MM.1S (cell line): ENCODE measurements around the gene TTC27.
A peak's percentile ranks its signal among the peaks of the same experiment; 100 is the strongest.
"Not testable (repeated sequence)": the region's sequence is repeated elsewhere in the genome, so short reads cannot be mapped to it uniquely, and the experiment has no call there.

ENCODE experiments used
- DNase-seq: peaks from one replicate; pipeline ENCODE4 v3.0.0-alpha.2; 2015
- H2AFZ ChIP-seq: fragments of 300-600 bp; sonication (generic); 2 replicates; pipeline ENCODE4 v1.6.0; 2016; ENCODE audit warnings: antibody characterized with exemption, low read length
- H3F3A ChIP-seq: fragments of 300-600 bp; sonication (generic); 2 replicates; pipeline ENCODE4 v1.6.1; 2016; ENCODE audit warnings: mild to moderate bottlenecking, antibody characterized with exemption, low read length, moderate library complexity, mixed read lengths; ENCODE audit not compliant: insufficient read depth
- H3K27ac ChIP-seq: fragments of 300-600 bp; sonication (generic); 2 replicates; pipeline ENCODE4 v1.5.1; 2016; ENCODE audit warnings: mild to moderate bottlenecking, low read length
- H3K27me3 ChIP-seq: fragments of 300-600 bp; sonication (generic); replicated peaks from 2 replicates; pipeline ENCODE4 v1.6.0; 2016; ENCODE audit warnings: low read length; ENCODE audit not compliant: insufficient read depth
- H3K36me3 ChIP-seq: fragments of 300-600 bp; sonication (generic); replicated peaks from 2 replicates; pipeline ENCODE4 v1.6.1; 2016; ENCODE audit warnings: mild to moderate bottlenecking, low read length, mixed read lengths; ENCODE audit not compliant: insufficient read depth
- H3K4me1 ChIP-seq: fragments of 300-600 bp; sonication (generic); 2 replicates; pipeline ENCODE4 v1.6.1; 2016; ENCODE audit warnings: low read length, mixed read lengths
- H3K4me2 ChIP-seq: fragments of 300-600 bp; sonication (generic); 2 replicates; pipeline ENCODE4 v1.6.0; 2016; ENCODE audit warnings: low read depth, low read length
- H3K4me3 ChIP-seq: fragments of 300-600 bp; sonication (generic); 2 replicates; pipeline ENCODE4 v1.5.1; 2016; ENCODE audit warnings: low read length, mixed read lengths
- H3K79me2 ChIP-seq: fragments of 300-600 bp; sonication (generic); 2 replicates; pipeline ENCODE4 v1.6.1; 2016; ENCODE audit warnings: mixed run types, low read length, mixed read lengths
- H3K9ac ChIP-seq: fragments of 300-600 bp; sonication (generic); 2 replicates; pipeline ENCODE4 v1.6.1; 2016; ENCODE audit warnings: low read length, mixed read lengths
- H3K9me2 ChIP-seq: fragments of 300-600 bp; sonication (generic); replicated peaks from 2 replicates; pipeline ENCODE4 v1.6.1; 2016; ENCODE audit warnings: mild to moderate bottlenecking, low read length, mixed read lengths; ENCODE audit not compliant: insufficient read depth
- H3K9me3 ChIP-seq: fragments of 300-600 bp; sonication (generic); replicated peaks from 2 replicates; pipeline ENCODE4 v1.6.1; 2016; ENCODE audit warnings: mild to moderate bottlenecking, low read length, mixed read lengths; ENCODE audit not compliant: insufficient read depth
- H4K20me1 ChIP-seq: fragments of 300-600 bp; sonication (generic); 2 replicates; pipeline ENCODE4 v1.6.1; 2016; ENCODE audit warnings: mild to moderate bottlenecking, low read length, moderate library complexity, mixed read lengths; ENCODE audit not compliant: insufficient read depth
- EZH2 ChIP-seq: fragments of 300-600 bp; sonication (generic); optimal IDR thresholded peaks from 2 replicates; pipeline ENCODE3; 2017; ENCODE audit warnings: low read depth, mild to moderate bottlenecking, antibody characterized with exemption, low read length, mixed read lengths
- EZH2phosphoT487 ChIP-seq: fragments of 300-600 bp; sonication (generic); IDR thresholded peaks from 2 replicates; pipeline ENCODE4 v1.6.1; 2018; ENCODE audit warnings: antibody characterized with exemption, low read length
- TF ChIP-seq, protein P1 (sequence below): fragments of 300-600 bp; sonication (generic); IDR thresholded peaks from 2 replicates; pipeline ENCODE4 v1.5.1; 2016; ENCODE audit warnings: antibody characterized with exemption, low read length, mixed read lengths

Gene TTC27

DNA sequence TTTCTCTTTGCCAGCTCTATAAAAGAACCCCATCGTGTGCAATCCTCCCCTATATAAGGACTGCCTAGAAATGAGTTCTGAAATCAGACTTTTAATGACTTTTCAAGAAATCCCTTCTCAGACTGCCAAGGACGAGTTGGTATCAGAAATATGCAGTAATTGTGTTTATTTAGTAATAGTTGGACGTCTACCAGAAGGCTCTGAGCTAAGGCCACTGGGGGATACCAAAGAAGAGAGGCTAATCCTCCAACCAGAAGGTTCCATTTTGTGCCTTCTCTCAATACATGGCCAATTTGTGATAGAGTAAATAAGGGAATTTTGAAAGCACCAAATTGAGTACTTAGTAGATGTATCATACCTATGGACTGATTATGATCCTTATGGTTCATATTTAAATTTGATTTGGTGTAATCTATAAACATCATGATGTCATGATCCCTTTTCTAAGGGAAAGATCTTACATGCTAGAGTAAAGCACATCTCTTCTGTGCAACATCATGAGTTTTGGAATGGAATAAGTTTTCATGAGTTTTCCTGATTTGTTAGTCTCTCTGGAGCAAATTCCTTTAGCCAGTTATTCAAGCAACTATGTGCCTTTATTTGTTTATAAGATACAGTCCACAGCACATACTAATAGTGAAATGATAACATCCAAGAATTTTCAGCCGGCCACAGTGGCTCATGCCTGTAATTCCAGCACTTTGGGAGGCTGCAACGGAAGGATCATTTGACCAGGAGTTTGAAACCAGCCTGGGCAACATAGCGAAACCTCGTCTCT, 236.7 kb downstream of the TTC27 start:
- Histone ChIP-seq H2AFZ (0 out of 2 replicates have a peak overlapping the region, but pooled peaks have one; percentile 23), H3K4me1 (no peaks in the 10 kb centered on the region), H3K9me2 (no peaks in the 10 kb centered on the region), H3K9ac (no peak overlapping the region), H3K4me3 (no peak overlapping the region), H3K27ac (no peak overlapping the region), H3K36me3 (no peaks in the 10 kb centered on the region), H3K27me3 (no peaks in the 10 kb centered on the region), H3K9me3 (no peaks in the 10 kb centered on the region), H3K4me2 (no peak overlapping the region), H3K79me2 (no peaks in the 10 kb centered on the region), H4K20me1 (no peaks in the 10 kb centered on the region), H3F3A (no peaks in the 10 kb centered on the region)
- no peak for DNase-seq
- TF ChIP-seq EZH2phosphoT487 (no peak), EZH2 (no peak)
- TF ChIP-seq, protein P1, sequence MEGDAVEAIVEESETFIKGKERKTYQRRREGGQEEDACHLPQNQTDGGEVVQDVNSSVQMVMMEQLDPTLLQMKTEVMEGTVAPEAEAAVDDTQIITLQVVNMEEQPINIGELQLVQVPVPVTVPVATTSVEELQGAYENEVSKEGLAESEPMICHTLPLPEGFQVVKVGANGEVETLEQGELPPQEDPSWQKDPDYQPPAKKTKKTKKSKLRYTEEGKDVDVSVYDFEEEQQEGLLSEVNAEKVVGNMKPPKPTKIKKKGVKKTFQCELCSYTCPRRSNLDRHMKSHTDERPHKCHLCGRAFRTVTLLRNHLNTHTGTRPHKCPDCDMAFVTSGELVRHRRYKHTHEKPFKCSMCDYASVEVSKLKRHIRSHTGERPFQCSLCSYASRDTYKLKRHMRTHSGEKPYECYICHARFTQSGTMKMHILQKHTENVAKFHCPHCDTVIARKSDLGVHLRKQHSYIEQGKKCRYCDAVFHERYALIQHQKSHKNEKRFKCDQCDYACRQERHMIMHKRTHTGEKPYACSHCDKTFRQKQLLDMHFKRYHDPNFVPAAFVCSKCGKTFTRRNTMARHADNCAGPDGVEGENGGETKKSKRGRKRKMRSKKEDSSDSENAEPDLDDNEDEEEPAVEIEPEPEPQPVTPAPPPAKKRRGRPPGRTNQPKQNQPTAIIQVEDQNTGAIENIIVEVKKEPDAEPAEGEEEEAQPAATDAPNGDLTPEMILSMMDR = no peak

DNA sequence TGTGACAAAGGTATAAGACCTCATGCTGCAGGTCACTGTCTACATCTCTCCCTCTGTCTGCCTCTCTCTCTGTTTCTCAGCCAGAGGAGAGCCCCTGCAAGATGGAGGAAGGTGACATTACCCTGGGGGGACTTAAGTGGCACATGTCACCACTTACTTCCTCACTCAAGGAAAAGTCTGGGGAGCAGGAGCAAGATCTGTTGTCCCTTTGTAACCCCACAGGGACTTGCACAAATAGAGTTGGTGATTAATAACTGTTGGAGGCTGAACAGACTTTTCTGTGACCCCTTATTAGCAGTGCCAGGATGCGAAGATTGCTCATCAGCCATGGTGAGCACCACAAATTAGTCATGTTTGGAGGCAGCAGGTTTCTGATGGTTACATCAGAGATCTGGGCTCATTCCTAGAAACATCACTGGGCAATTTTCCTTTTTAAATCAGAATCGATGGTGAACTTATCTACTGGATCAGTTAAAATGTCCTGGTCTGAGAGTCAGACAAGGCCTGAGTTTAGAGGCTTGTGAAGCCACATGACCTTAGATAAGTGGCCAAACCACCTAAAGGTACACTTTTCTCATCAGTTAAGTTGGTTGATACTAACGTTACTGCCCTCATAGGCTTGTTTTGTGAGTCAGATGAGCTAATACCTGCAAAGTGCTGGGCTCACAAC, 237.7 kb downstream of the TTC27 start:
- H3K9me2 ChIP-seq = no peaks in the 10 kb centered on the region
- H3K4me1 ChIP-seq = no peaks in the 10 kb centered on the region
- H3K79me2 ChIP-seq = no peaks in the 10 kb centered on the region
- H3K27me3 ChIP-seq = no peaks in the 10 kb centered on the region
- no peak for DNase-seq
- no peaks in the 10 kb centered on the region for H4K20me1 ChIP-seq
- no peak overlapping the region for H3K4me3 ChIP-seq
- no peaks in the 10 kb centered on the region for H3K9me3 ChIP-seq
- H2AFZ ChIP-seq = no peak overlapping the region
- H3K27ac ChIP-seq = no peak overlapping the region
- TF ChIP-seq, protein P1 = no peak
- TF ChIP-seq EZH2phosphoT487 (no peak), EZH2 (no peak)
- no peak overlapping the region for H3K9ac ChIP-seq
- H3K36me3 ChIP-seq = no peaks in the 10 kb centered on the region
- no peak overlapping the region for H3K4me2 ChIP-seq
- no peaks in the 10 kb centered on the region for H3F3A ChIP-seq

DNA sequence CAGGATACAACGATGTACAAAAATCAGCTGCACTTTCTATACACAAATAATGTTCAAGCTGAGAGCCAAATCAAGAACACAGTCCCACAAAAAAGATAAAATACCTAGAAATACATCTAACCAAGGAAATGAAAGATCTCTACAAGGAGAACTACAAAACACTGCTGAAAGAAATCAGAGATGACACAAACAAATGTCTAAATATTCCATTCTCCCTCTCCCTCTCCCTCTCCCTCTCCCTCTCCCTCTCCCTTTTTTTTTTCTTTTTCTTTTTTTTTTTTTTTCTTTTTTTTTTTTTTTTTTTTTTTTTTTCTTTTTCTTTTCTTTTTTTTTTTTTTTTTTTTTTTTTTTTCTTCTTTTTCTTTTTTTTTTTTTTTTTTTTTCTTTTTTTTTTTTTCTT, 238.6 kb downstream of the TTC27 start:
- not testable (repeated sequence) for H4K20me1 ChIP-seq, H3K9ac ChIP-seq, H3K4me1 ChIP-seq, DNase-seq, H3K27me3 ChIP-seq, H3K9me2 ChIP-seq, H3K79me2 ChIP-seq, H3K4me3 ChIP-seq, H3K36me3 ChIP-seq, H3K27ac ChIP-seq, H3F3A ChIP-seq, H3K4me2 ChIP-seq, H3K9me3 ChIP-seq, H2AFZ ChIP-seq
